ENCODE results near the gene PLS3. TPM values are rescaled to one million over a fixed set of nuclear protein-coding genes. Genes with fewer than 3 reads are reported as not detected.
A peak's percentile ranks its signal among the peaks of the same experiment; 100 is the strongest.

Gene PLS3
- total and polyA plus RNA-seq, 2 of the 4 experiments (the other 2 are of a cell fraction) = 158 to 252 TPM

DNA sequence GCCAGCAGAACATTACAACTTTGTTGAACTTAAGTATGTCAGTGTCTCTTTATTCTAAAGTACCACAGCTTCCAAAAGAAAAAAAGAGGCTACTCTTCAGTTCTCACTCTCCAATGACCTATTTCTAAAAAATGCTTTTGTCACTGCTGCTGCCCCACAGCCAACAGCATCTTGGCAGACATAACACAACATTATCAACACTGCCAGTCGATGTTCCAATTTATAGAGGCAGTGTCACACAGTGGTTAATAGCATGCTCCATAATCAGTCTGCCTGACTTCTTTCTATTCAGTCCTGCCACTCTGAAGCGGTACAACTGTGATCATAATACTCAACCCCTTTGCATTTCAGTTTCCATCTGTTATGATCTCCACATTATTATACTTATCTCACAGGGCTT is 69.2 kb downstream of the PLS3 start:
- H3K36me3 ChIP-seq (ENCODE audit: control insufficient read depth, insufficient read depth, low read length) = peaks cover 5% of the 10 kb centered on the region
- H3K56ac ChIP-seq (ENCODE audit: extremely low read depth, insufficient read depth, low read length) = no peak overlapping the region
- no peak overlapping the region for H4K8ac ChIP-seq (ENCODE audit: low read depth in 2 of 2, low read length in 2 of 2)
- no peak overlapping the region for H3K27ac ChIP-seq (ENCODE audit: insufficient read depth, low read length)
- H2AK9ac ChIP-seq (replicated peaks; ENCODE audit: low read depth, low read length, poor library complexity) = no peak overlapping the region
- H2BK5ac ChIP-seq (ENCODE audit: low read depth, low read length, poor library complexity, severe bottlenecking) = peak overlapping the region; percentile 5
- no peak overlapping the region for H2AK5ac ChIP-seq (ENCODE audit: low read depth, low read length)
- H3K9me3 ChIP-seq (ENCODE audit: control insufficient read depth, insufficient read depth, low read length) = no peaks in the 10 kb centered on the region
- H2BK15ac ChIP-seq (ENCODE audit: low read depth, low read length) = no peak overlapping the region
- H3K27me3 ChIP-seq (ENCODE audit: control insufficient read depth, insufficient read depth, low read length) = no peaks in the 10 kb centered on the region; the same call in 1 of the 2 replicates
- no TSS peak for BruUV-seq (replicated peaks)
- H3K23ac ChIP-seq (ENCODE audit: low read depth, low read length) = no peak overlapping the region
- no peak for TF ChIP-seq RCOR1 (IDR thresholded peaks at IDR 0.05; ENCODE audit: insufficient replicate concordance, low read length)
- no peak for TF ChIP-seq POLR2A (IDR thresholded peaks at IDR 0.05; ENCODE audit: low read depth, low read length)
- TF ChIP-seq, protein P1, sequence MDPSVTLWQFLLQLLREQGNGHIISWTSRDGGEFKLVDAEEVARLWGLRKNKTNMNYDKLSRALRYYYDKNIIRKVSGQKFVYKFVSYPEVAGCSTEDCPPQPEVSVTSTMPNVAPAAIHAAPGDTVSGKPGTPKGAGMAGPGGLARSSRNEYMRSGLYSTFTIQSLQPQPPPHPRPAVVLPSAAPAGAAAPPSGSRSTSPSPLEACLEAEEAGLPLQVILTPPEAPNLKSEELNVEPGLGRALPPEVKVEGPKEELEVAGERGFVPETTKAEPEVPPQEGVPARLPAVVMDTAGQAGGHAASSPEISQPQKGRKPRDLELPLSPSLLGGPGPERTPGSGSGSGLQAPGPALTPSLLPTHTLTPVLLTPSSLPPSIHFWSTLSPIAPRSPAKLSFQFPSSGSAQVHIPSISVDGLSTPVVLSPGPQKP (IDR thresholded peaks at IDR 0.05; ENCODE audit: borderline replicate concordance, low read depth, low read length) = no peak
- no peak for TF ChIP-seq MAFK (IDR thresholded peaks at IDR 0.05; ENCODE audit: low read depth, low read length)
- no peak for TF ChIP-seq SMC3 (IDR thresholded peaks at IDR 0.05; ENCODE audit: low read depth, low read length)
- no peak for TF ChIP-seq RFX5 (IDR thresholded peaks at IDR 0.05; ENCODE audit: low read depth, low read length)
- no peak for TF ChIP-seq RAD21 (IDR thresholded peaks at IDR 0.05; ENCODE audit: low read length)
- TF ChIP-seq MXI1 (IDR thresholded peaks at IDR 0.05; ENCODE audit: borderline replicate concordance, low read depth, low read length) = no peak
- TF ChIP-seq NFE2L2 (IDR thresholded peaks at IDR 0.05; ENCODE audit: low read depth, low read length) = no peak
- TF ChIP-seq MAZ (IDR thresholded peaks at IDR 0.05; ENCODE audit: borderline replicate concordance, low read depth, low read length) = no peak
- no peak for TF ChIP-seq CHD1 (IDR thresholded peaks at IDR 0.05; ENCODE audit: low read depth, low read length)
- TF ChIP-seq FOS (IDR thresholded peaks at IDR 0.05; ENCODE audit: low read depth, low read length) = no peak
- TF ChIP-seq CEBPB (IDR thresholded peaks at IDR 0.05; ENCODE audit: low read depth, low read length) = no peak
- TF ChIP-seq BHLHE40 (IDR thresholded peaks at IDR 0.05; ENCODE audit: low read depth, low read length) = no peak
- TF ChIP-seq, protein P2, sequence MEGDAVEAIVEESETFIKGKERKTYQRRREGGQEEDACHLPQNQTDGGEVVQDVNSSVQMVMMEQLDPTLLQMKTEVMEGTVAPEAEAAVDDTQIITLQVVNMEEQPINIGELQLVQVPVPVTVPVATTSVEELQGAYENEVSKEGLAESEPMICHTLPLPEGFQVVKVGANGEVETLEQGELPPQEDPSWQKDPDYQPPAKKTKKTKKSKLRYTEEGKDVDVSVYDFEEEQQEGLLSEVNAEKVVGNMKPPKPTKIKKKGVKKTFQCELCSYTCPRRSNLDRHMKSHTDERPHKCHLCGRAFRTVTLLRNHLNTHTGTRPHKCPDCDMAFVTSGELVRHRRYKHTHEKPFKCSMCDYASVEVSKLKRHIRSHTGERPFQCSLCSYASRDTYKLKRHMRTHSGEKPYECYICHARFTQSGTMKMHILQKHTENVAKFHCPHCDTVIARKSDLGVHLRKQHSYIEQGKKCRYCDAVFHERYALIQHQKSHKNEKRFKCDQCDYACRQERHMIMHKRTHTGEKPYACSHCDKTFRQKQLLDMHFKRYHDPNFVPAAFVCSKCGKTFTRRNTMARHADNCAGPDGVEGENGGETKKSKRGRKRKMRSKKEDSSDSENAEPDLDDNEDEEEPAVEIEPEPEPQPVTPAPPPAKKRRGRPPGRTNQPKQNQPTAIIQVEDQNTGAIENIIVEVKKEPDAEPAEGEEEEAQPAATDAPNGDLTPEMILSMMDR (conservative IDR thresholded peaks at IDR 0.05; ENCODE audit: low read depth, low read length) = no peak
- TF ChIP-seq, protein P3, sequence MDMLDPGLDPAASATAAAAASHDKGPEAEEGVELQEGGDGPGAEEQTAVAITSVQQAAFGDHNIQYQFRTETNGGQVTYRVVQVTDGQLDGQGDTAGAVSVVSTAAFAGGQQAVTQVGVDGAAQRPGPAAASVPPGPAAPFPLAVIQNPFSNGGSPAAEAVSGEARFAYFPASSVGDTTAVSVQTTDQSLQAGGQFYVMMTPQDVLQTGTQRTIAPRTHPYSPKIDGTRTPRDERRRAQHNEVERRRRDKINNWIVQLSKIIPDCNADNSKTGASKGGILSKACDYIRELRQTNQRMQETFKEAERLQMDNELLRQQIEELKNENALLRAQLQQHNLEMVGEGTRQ (IDR thresholded peaks at IDR 0.05; ENCODE audit: low read depth, low read length) = no peak
- no peak overlapping the region for H4K91ac ChIP-seq (ENCODE audit: insufficient read depth, low read depth, low read length)
- intact Hi-C loops (cut with micrococcal nuclease) (no loop called here), dilution Hi-C loops (cut with HindIII; ENCODE audit: low sequenced_read_pairs, unreplicated experiment) (no loop called here), in situ Hi-C loops (cut with MboI; ENCODE audit: low sequenced_read_pairs) (no loop called here)
- peaks cover 2% of the 10 kb centered on the region; the same call in 1 of the 2 replicates for H3K4me1 ChIP-seq (ENCODE audit: control insufficient read depth, insufficient read depth, low read length)
- H3K4me3 ChIP-seq (ENCODE audit: insufficient read depth, low read depth, low read length) = no peak overlapping the region
- H2AFZ ChIP-seq (replicated peaks; ENCODE audit: low read length, poor library complexity) = no peak overlapping the region
- peaks cover 3% of the 10 kb centered on the region; the same call in 1 of the 2 replicates for H3K9me1 ChIP-seq (ENCODE audit: insufficient read depth, low read length)
- no peak overlapping the region for H3K14ac ChIP-seq (replicated peaks; ENCODE audit: low read depth, low read length)
- no CpG with 5 or more reads among the region's 2 CpGs for WGBS, 2 experiments (ENCODE audit: extremely low coverage in 2 of 2, insufficient read length in 1 of 2)
- H2BK20ac ChIP-seq (ENCODE audit: low read depth, low read length) = no peak overlapping the region
- peaks cover 0 to 10% of the 10 kb centered on the region in 2 experiments; a peak in 1 of 4 replicates for H3K79me1 ChIP-seq (ENCODE audit: low read depth in 1 of 2, low read length in 2 of 2)
- peak overlapping the region; percentile 26; the same call in 1 of the 2 replicates for H3K9ac ChIP-seq (ENCODE audit: low read depth, low read length)
- ChIA-PET CTCF (no interaction called here), POLR2A (ENCODE audit: unreplicated experiment) (no interaction called here)
- DNase-seq (no peak), ATAC-seq (ENCODE audit: low read depth) (no peak)
- no peaks in the 10 kb centered on the region for H4K20me1 ChIP-seq (ENCODE audit: insufficient read depth, low read length)
- H3K4ac ChIP-seq (ENCODE audit: low read depth, low read length) = no peak overlapping the region
- peak overlapping the region; percentile 36; the same call in 1 of the 2 replicates for H3K18ac ChIP-seq (ENCODE audit: low read depth, low read length)
- no peak overlapping the region for H2BK120ac ChIP-seq (ENCODE audit: low read depth, low read length)
- no peak overlapping the region for H4K5ac ChIP-seq (ENCODE audit: low read depth, low read length)
- H3K4me2 ChIP-seq (ENCODE audit: low read depth, low read length) = no peak overlapping the region

Data from IMR-90 (cell line).